ENCODE results near the gene TMEM94.
"Not testable (repeated sequence)": the region's sequence is repeated elsewhere in the genome, so short reads cannot be mapped to it uniquely, and the experiment has no call there.

The TMEM94 gene

DNA sequence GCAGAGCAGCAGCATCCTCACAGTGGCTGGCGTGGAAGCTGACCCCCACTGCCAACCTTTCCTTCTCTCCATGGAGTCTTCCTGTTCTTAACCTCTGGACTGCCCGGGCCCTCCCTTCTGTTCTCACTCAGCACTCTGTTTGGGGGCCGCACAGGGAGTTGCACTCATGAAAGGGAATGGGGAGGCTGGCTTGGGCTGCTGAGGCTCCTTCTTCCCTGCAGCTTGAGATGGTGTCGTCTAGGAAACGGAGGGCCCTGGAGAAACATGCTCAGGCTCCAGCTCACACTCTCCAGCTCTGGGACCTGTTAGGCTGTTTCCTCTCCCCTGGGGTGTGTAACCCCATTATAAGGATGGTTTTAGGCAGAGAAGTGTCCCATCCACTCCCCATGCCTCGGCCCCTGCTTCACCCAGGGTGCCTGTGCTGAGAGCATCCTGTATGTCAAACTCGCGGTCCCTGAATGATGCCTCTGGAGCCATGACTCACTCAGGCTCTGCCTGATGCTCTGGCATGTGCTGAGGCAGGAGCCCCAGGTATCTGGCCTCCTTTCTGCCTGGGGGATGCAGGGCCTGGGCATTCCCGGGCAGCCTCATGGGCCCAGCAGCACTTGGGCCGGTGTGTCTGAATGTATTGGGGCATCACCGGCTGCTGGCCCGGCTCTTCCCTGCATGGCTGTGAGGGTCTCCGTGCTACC lies 18.9 kb downstream of the TMEM94 start:
- no peak overlapping the region for H3K27ac ChIP-seq
- TF ChIP-seq, protein P1, sequence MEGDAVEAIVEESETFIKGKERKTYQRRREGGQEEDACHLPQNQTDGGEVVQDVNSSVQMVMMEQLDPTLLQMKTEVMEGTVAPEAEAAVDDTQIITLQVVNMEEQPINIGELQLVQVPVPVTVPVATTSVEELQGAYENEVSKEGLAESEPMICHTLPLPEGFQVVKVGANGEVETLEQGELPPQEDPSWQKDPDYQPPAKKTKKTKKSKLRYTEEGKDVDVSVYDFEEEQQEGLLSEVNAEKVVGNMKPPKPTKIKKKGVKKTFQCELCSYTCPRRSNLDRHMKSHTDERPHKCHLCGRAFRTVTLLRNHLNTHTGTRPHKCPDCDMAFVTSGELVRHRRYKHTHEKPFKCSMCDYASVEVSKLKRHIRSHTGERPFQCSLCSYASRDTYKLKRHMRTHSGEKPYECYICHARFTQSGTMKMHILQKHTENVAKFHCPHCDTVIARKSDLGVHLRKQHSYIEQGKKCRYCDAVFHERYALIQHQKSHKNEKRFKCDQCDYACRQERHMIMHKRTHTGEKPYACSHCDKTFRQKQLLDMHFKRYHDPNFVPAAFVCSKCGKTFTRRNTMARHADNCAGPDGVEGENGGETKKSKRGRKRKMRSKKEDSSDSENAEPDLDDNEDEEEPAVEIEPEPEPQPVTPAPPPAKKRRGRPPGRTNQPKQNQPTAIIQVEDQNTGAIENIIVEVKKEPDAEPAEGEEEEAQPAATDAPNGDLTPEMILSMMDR (conservative IDR thresholded peaks at IDR 0.05) = no peak
- no peak for TF ChIP-seq ZFX (IDR thresholded peaks at IDR 0.05)

DNA sequence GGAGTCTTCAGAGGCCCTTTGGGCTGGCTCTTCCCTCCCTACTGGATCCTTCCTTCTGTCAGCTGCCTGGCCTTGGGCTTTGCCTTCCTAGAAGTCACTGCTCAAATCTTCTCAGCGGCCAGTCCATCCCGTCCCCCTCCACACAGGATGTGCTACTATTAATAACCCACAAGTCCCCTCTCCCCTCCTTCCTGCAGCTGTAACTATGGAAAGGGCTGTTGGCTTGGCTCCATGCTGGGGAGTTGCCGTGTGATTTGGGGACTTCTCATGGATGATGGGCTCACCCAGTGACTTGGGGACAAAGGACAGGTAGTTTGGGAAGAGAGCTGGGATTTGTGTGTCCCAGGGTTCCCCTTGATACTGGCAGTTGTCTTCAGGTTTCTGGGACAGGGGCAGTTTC lies 19.4 kb downstream of the TMEM94 start:
- no peak overlapping the region for H3K27ac ChIP-seq
- no peak for TF ChIP-seq ZFX (IDR thresholded peaks at IDR 0.05)
- TF ChIP-seq, protein P1 (conservative IDR thresholded peaks at IDR 0.05) = no peak

DNA sequence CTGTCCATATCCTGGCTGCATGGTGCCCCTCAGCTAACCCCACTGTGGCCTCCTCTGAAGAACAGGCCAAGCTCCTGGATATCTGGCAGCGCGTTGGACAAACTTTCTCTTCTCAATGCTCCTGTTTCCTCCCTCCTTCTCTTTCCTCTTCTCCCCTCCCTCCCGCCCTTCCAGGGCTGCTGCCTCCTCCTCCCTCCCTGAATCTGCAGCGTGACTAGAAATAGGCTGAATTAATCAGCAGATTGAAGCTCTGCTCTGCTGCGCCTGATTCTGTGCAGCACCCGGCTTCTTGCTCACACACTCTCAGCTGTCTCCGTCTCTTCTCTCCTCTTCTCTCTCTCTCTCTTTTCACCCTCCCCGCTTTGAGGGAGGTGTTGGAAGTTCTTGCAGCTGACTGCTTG lies 19.8 kb downstream of the TMEM94 start:
- TF ChIP-seq ZFX (IDR thresholded peaks at IDR 0.05) = no peak
- TF ChIP-seq, protein P1 (conservative IDR thresholded peaks at IDR 0.05) = no peak
- no peak overlapping the region for H3K27ac ChIP-seq

DNA sequence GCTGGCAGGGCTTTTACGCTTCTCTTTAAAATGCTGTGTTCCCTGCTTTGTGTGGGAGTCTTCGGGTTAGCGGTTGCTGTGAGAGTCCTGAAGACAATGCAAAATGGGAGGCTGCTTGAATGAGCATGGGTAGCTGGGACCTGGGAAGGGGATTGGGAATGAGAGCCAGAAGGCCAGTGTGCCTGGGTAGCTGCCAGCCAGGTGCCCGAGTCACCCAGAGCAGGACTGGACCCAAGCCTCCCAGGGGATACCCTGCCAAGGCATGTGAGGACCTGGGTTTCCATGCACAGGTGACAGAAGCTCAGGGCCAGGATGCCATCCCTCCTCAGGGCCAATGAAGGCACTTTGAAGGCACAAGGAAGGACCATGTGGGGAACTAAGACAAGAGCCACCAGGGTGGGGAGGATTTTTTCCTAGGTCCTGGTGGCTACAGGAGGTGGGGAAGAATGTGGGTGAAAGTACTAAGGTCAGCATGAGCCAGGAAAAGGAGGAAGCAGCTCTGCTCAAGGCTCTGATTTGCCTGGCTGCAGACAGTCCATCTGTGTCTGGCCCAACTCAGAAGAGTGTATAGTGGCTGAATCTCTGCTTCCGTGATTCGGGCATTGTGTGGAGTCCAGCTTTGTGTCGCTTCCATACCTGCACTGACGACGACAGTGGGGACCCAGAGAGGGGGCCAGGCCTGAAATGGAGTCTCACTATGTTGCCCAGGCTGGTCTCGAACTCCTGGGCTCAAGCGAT lies 20.5 kb downstream of the TMEM94 start:
- no peak overlapping the region for H3K27ac ChIP-seq
- TF ChIP-seq ZFX (IDR thresholded peaks at IDR 0.05) = no peak

DNA sequence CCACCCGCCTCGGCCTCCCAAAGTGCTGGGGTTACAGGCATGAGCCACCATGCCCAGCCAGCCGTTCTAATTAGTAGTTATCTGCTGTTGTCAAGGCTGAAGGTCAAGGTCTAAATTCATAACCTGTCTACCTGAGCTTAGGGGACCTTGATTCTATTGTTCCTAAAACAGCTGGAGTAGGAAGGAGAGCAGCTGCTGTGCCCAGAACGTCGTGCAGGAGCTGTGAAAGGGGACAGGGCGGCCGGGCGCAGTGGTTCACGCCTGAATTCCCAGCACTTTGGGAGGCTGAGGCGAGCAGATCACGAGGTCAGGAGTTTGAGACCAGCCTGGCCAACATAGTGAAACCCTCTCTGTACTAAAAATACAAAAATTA lies 21.0 kb downstream of the TMEM94 start:
- not testable (repeated sequence) for H3K27ac ChIP-seq

DNA sequence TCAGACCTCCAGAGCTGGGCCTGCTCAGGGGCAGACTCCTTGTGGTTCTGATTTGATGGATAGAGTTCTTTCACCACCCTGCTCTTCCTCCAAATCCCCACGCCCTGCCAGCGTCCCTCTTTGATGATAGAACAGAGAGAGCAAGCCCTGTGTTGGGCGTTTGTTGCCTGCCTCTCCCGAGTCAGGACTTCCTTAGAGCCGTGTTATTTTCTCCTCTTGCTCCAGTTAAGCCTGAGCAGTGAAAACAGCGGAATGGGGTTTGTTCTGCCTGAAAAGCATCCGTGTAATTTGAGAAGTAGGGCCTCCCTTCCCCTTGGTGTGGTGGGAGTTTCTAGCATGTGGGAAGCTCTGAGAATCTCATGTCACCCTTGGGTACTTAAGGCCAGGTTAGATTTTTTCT lies 22.1 kb downstream of the TMEM94 start:
- TF ChIP-seq, protein P1 (conservative IDR thresholded peaks at IDR 0.05) = no peak
- no peak for TF ChIP-seq ZFX (IDR thresholded peaks at IDR 0.05)
- no peak overlapping the region for H3K27ac ChIP-seq

DNA sequence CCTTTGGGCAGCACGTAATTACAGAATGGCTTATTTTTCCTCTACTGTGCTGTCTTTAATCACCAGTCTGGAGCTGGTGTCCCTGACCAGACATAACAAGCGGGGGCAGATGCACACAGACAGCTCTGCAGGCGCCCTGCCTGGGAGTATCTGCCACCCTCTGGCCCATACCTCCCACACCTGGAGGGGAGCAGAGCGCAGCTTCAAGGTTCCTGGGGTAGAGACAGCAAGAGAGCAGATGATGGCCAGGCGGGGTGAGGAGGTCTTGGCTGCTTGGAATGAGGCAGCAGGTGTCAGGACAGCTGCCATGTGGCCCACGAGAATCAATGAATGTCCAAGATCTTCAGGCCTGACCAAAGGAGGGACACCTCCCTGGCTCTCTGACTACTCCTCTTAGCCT lies 23.8 kb downstream of the TMEM94 start:
- H3K27ac ChIP-seq = no peak overlapping the region
- TF ChIP-seq, protein P1 (conservative IDR thresholded peaks at IDR 0.05) = no peak
- no peak for TF ChIP-seq ZFX (IDR thresholded peaks at IDR 0.05)

DNA sequence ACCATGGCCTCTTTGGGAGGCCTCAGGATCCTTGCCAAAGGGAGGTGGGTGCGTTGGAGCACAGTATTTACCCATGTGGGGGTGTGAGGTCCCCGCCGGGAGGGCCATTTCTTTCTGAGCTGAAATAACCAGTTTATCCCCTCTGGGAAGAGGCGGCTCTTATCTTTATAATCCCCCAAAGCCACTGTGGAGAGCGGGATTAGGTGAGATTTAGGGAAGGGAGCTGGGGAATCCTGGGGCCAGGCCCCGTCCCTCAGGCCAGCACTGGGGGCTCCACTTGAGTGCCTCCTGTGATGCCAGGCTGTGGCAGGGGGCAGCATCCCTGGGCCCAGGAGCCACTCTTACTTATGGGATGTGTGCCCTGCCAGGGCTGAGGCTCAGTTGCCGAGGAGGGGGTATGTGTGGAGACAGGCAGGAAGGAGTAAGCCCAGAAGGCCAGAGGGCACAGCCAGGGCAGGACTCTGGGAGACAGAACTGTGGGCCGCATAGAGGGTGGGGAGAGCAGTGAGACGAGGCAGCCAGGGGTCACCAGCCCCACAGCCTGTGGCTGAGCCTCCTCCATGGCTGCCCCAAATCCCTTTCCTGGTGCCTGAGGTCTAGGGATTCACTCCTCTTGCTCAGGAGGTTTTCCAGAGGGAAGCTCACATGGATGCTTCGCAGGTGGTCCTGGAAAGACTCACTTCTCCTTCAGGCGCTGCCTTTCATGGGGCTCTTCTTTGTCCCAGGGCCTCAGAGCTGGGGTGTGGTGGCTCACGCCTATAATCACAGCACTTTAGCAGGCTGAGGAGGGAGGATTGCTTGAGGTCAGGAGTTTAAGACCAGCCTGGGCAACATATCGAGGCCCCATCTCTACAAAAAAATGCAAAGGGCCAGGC lies 25.0 kb downstream of the TMEM94 start:
- TF ChIP-seq, protein P1 (conservative IDR thresholded peaks at IDR 0.05) = no peak
- TF ChIP-seq ZFX (IDR thresholded peaks at IDR 0.05) = no peak

More for the DNA sequence above, 25.0 kb downstream of the TMEM94 start:
- no peak overlapping the region for H3K27ac ChIP-seq

Measured in C4-2B (cell line).